ENCODE results near the gene TRIM17. TPM values are rescaled to one million over a fixed set of nuclear protein-coding genes. Genes with fewer than 3 reads are reported as not detected.

The TRIM17 gene
- total and polyA plus RNA-seq, 12 donors, result 0.17 to 7.4 (median 0.96) TPM; not detected in 3

- peak overlapping the region in 1 of 4 donors; percentile 67 for H3K4me3 ChIP-seq
- no peaks in the 10 kb centered on the region for H3K9me3 ChIP-seq (replicated peaks in 1 of 3)
- H3K27ac ChIP-seq, result peak overlapping the region in 3 of 5 donors; percentile 86 to 97 (median 96)
- no peak for DNase-seq
- intact Hi-C loops (cut with DNase I), result no loop called here
- 65 to 72% (median 66%) methylated on average over 6 of the region's 6 CpGs for WGBS, 4 donors
- no peaks in the 10 kb centered on the region for H3K27me3 ChIP-seq
- TF ChIP-seq CTCF (IDR thresholded peaks at IDR 0.05) (no peak), POLR2A (IDR thresholded peaks at IDR 0.05) (no peak)
- no peaks in the 10 kb centered on the region for H3K36me3 ChIP-seq (replicated peaks in 1 of 2)
- H3K4me1 ChIP-seq (replicated peaks in 1 of 2), result peaks cover 23 to 37% of the 10 kb centered on the region in 2 donors
Measured at GRCh38 chr1:228456252-228457016, 39.8 kb upstream of the TRIM17 start.

DNA sequence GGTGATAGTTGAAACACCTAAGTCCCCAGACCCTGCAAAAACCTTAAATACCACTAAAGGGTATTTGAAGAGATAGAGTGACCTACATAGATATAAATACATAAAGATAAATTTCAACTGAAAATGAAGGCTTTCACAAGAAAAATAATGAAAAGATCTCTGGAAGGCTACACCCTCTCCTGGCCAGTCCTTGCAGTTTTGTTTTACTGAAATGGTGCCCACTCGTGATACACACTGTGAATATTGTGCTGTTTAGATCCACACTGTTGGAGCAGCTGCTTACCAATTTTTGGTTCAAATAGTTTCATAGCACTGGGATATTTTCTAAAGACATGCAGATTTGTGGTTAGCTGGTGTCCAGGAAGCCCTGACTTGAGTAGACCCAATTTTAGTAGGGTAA is 39.1 kb upstream of the TRIM17 start:
- Histone ChIP-seq H3K4me1 (replicated peaks in 1 of 2) (peaks cover 23 to 37% of the 10 kb centered on the region in 2 donors), H3K27me3 (no peaks in the 10 kb centered on the region), H3K9me3 (replicated peaks in 1 of 3) (no peaks in the 10 kb centered on the region), H3K4me3 (no peak overlapping the region), H3K36me3 (replicated peaks in 1 of 2) (no peaks in the 10 kb centered on the region), H3K27ac (peak overlapping the region in 1 of 5 donors; percentile 96)
- TF ChIP-seq CTCF (IDR thresholded peaks at IDR 0.05), result peak in 3 of 6 experiments; percentile 12 to 19 (median 16)
- TF ChIP-seq POLR2A (IDR thresholded peaks at IDR 0.05), result no peak
- intact Hi-C loops (cut with DNase I), result no loop called here
- 7 to 38% (median 25%) methylated on average over 1 of the region's 1 CpG for WGBS, 4 donors
- no peak for DNase-seq

- intact Hi-C loops (cut with DNase I), result no loop called here
- Histone ChIP-seq H3K36me3 (replicated peaks in 1 of 2) (no peaks in the 10 kb centered on the region), H3K27me3 (no peaks in the 10 kb centered on the region), H3K4me3 (no peak overlapping the region), H3K4me1 (replicated peaks in 1 of 2) (peaks cover 20 to 33% of the 10 kb centered on the region in 2 donors), H3K27ac (no peak overlapping the region), H3K9me3 (replicated peaks in 1 of 3) (no peaks in the 10 kb centered on the region)
- no peak for TF ChIP-seq CTCF (IDR thresholded peaks at IDR 0.05)
- TF ChIP-seq POLR2A (IDR thresholded peaks at IDR 0.05), result no peak
- 17 to 63% (median 45%) methylated on average over 1 of the region's 1 CpG for WGBS, 4 donors
- no peak for DNase-seq
Measured at GRCh38 chr1:228454238-228454637, 37.6 kb upstream of the TRIM17 start.

- H3K4me3 ChIP-seq, result no peak overlapping the region
- H3K9me3 ChIP-seq (replicated peaks in 1 of 3), result no peaks in the 10 kb centered on the region
- intact Hi-C loops (cut with DNase I), result no loop called here
- DNase-seq, result no peak
- 94 to 100% (median 95%) methylated on average over 3 of the region's 3 CpGs for WGBS, 4 donors
- no peak for TF ChIP-seq POLR2A (IDR thresholded peaks at IDR 0.05)
- TF ChIP-seq CTCF (IDR thresholded peaks at IDR 0.05), result no peak
- no peaks in the 10 kb centered on the region for H3K36me3 ChIP-seq (replicated peaks in 1 of 2)
- no peaks in the 10 kb centered on the region for H3K27me3 ChIP-seq
- H3K27ac ChIP-seq, result no peak overlapping the region
- peaks cover 14 to 28% of the 10 kb centered on the region in 2 donors for H3K4me1 ChIP-seq (replicated peaks in 1 of 2)
Measured at GRCh38 chr1:228453614-228454013, 37.0 kb upstream of the TRIM17 start.

Measured in adrenal gland (tissue), 12 donors.